T-helper 1 cell treated with Interleukin-12 subunit alpha and Interleukin-12 subunit beta and Interleukin-4 antibody, amounts not matched to agents 30 ng/mL and 1 ng/mL, for 36 hours (primary cell): Measurements from ENCODE around the gene POLR1H. TPM values are rescaled to one million over a fixed set of nuclear protein-coding genes. Genes with fewer than 3 reads are reported as not detected.

ENCODE experiments used
- intact Hi-C: fragments of 100-400 bp; cut with micrococcal nuclease; formaldehyde crosslinking; loops from one replicate; pipeline ENCODE4 v1.15.1; 2024
- total RNA-seq: library from RNA; stranded (reverse); gene quantifications from 2 replicates; pipeline ENCODE4 v1.2.3, GENCODE V29; 2022

POLR1H gene
- total RNA-seq, 1 donor from 2014 or later, result 68.2 TPM

- intact Hi-C loops, result no loop called here
These were observed 31.9 kb downstream of the POLR1H start for GRCh38 chr6:30092852-30093543.

GRCh38 chr6:30093951-30094661, 33.0 kb downstream of the POLR1H start:
- intact Hi-C loops, result no loop called here

DNA sequence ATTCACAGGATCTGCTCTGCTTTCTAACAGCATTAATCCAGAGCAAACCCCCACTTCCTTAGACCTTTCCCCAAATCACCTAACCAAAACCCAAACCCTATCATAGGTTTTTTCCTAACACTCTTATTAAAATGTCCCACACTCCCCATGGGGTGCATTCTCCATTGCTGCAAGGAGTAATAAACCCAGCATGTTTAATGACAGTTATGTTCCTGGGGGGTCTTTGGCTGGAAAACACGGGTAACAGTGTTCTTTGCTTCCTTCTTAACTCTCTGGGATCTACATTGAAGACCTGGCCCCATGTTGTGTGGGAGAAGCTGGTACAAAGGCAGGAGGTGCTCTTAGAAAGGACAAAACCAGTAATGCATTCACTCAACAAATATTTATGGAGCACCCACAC, 35.8 kb downstream of the POLR1H start:
- intact Hi-C loops, result no loop called here

DNA sequence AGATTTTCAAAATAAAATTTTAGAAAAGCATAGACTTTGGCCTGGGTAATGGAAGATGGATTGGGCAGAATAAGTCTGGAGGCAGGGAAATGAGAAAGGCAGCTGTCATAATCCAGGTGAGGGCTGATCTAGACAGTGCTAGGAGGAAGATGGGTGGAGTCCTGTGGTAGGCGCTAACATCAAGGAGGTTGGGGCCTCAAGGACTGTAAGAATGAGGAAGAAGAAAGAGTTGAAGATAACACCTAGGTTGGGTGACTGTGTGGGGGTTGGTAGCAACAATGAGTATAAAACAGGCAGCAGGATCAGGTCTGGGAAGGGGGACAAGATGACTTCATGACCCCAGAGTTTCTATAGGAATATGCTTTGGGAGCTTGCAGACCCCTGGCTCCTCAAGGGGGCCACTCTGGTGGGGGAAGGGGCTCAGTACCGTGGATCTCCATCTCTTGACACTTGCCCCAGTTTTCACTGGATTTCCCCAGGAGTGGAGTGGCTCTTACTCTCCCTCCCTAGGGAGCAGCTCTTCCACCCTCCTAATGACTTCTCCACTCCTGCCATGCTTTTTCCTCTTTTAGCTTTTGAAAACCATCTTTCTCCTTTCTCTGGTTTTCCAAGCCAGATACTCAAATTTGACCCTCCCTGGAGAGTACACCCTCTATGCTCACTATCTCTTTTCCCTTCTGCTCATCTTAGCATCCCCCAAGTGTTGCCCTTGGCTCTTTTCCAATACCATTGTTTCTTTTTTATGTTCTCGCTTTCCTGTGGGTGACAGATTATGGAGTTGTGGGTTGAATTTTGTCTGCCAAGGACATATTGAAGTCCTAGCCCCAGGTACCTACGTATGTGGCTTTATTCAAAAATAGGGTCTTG, 37.1 kb downstream of the POLR1H start:
- intact Hi-C loops, result no loop called here

- intact Hi-C loops, result loop anchor here (5.0 kb wide), 1 partner anchor 133 kb away; no protein-coding TSS in a partner anchor
These were observed 39.1 kb downstream of the POLR1H start for GRCh38 chr6:30100154-30100553.

- intact Hi-C loops, result loop anchor here (5.0 kb wide), 1 partner anchor 134 kb away; no protein-coding TSS in a partner anchor
These were observed 39.7 kb downstream of the POLR1H start for GRCh38 chr6:30100585-30101443.

- intact Hi-C loops, result loop anchor here (2.0 to 5.0 kb wide), 2 partner anchors 134 to 157 kb away; no protein-coding TSS in a partner anchor
These were observed 40.7 kb downstream of the POLR1H start for GRCh38 chr6:30101444-30102413.

- intact Hi-C loops, result loop anchor here (2.0 to 5.0 kb wide), 2 partner anchors 135 to 156 kb away; no protein-coding TSS in a partner anchor
These were observed 41.4 kb downstream of the POLR1H start for GRCh38 chr6:30102414-30102969.

GRCh38 chr6:30102970-30103871, 42.2 kb downstream of the POLR1H start:
- intact Hi-C loops, result loop anchor here (1.0 to 5.0 kb wide), 10 partner anchors 28 to 294 kb away; partner anchors contain the start of genes POLR1H and RPP21

DNA sequence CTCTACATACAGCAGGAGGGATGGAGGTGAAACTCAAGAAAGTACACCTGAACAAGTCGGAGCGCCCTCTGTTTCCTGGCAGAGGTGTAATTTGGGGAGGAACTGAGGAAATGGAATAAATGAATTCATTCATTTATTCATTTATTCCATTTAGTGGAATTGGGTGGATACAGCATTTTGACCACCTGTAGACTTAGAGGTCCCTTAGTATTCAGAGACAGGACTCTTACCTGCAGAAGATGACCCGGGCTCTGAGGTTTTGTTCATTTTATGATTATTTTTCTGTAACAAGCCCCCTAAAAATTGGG, 42.8 kb downstream of the POLR1H start:
- intact Hi-C loops, result loop anchor here (1.0 to 5.0 kb wide), 10 partner anchors 27 to 293 kb away; partner anchors contain the start of genes POLR1H and RPP21

DNA sequence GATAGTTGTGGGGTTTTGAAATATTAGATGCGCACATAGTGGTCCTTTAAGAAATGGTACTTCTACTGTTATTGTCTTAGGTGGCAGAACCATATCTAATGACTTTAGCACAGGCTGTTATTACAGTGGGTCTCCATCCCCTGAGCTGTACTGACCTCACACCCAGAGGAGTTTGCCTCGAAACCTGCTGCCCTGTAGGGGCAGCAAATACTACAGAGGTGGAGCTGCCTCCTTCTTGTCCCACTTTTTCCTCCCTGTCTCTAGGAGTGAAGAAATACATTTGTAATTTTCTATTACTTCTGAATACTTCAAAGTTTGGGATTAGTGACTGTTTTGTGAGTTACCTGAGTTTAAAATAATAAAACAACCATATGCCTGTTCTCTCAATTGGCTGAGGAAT, 43.6 kb downstream of the POLR1H start:
- intact Hi-C loops, result loop anchor here (5.0 kb wide), 1 partner anchor 137 kb away; no protein-coding TSS in a partner anchor

DNA sequence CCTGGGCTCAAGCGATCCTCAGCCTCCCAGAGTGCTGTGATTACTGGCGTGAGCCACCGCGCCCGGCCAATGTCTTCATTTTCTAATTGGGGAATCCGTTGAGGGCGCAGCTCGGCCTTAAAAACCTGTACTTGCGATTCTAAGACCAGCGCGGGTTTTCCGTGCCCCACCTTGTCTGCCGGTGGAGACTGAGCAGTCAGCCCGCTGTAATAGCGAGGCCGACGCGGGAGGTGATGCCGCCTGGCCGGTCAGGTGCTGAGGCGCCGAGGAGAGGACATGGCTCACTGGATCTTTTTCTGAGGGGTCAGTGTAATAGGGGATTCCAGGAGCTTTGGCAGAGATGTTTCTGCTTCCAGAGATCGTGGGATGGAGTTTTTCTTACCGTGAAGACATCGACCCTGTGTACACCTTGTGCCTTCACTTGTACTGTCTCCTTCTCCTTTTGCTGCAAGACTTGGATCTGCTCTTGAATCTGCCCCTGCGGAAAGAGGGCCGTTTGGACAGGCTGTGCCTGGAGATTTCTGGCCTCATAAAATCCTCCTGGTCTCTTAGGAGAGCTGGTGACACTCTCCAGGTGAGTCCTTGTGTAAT, 50.3 kb downstream of the POLR1H start:
- intact Hi-C loops, result no loop called here

GRCh38 chr6:30112402-30112994, 51.4 kb downstream of the POLR1H start:
- intact Hi-C loops, result no loop called here

- intact Hi-C loops, result no loop called here
These were observed 52.1 kb downstream of the POLR1H start, which contains the start of gene TRIM31 for GRCh38 chr6:30113003-30113759. Gene TRIM31, minus strand, starts transcription at chr6:30113090. Its CDS starts 285 bp downstream, at chr6:30112805.

- intact Hi-C loops, result no loop called here
These were observed 52.8 kb downstream of the POLR1H start for GRCh38 chr6:30113841-30114240.
